AG10803 (cell line): ENCODE measurements around the gene MARCHF5.
"Not testable (repeated sequence)": the region's sequence is repeated elsewhere in the genome, so short reads cannot be mapped to it uniquely, and the experiment has no call there.

Experiments
- DNase-seq: peaks from one replicate; pipeline ENCODE4 v3.0.0; 2010; ENCODE audit warnings: low read depth
- H3K4me3 ChIP-seq: 2 replicates; pipeline ENCODE4 v1.5.1; 2011; ENCODE audit warnings: mild to moderate bottlenecking, low read length, control low read depth
- CTCF ChIP-seq: conservative IDR thresholded peaks from 2 replicates; pipeline ENCODE4 v1.5.1; 2011; ENCODE audit warnings: mild to moderate bottlenecking, low read length, control low read depth, inconsistent platforms

Gene MARCHF5

GRCh38 chr10:92327445-92328433, 36.8 kb downstream of the MARCHF5 start:
- H3K4me3 ChIP-seq: no peak overlapping the region
- DNase-seq: no peak
- TF ChIP-seq CTCF: no peak

GRCh38 chr10:92328993-92329392, 38.0 kb downstream of the MARCHF5 start:
- no peak overlapping the region for H3K4me3 ChIP-seq
- no peak for TF ChIP-seq CTCF
- DNase-seq: no peak

GRCh38 chr10:92329927-92330326, 39.0 kb downstream of the MARCHF5 start:
- H3K4me3 ChIP-seq, DNase-seq: not testable (repeated sequence)

- TF ChIP-seq CTCF: no peak
- DNase-seq: peak; percentile 11
- H3K4me3 ChIP-seq: no peak overlapping the region
Measured at GRCh38 chr10:92342796-92343195, 51.8 kb downstream of the MARCHF5 start.

- not testable (repeated sequence) for DNase-seq
Measured at GRCh38 chr10:92345575-92345974, 54.6 kb downstream of the MARCHF5 start.

GRCh38 chr10:92347035-92347676, 56.2 kb downstream of the MARCHF5 start:
- DNase-seq: not testable (repeated sequence)

More at GRCh38 chr10:92345575-92345974, 54.6 kb downstream of the MARCHF5 start:
- H3K4me3 ChIP-seq: not testable (repeated sequence)

GRCh38 chr10:92350411-92350810, 59.4 kb downstream of the MARCHF5 start:
- DNase-seq: no peak
- no peak for TF ChIP-seq CTCF
- no peak overlapping the region for H3K4me3 ChIP-seq

More at GRCh38 chr10:92347035-92347676, 56.2 kb downstream of the MARCHF5 start:
- H3K4me3 ChIP-seq: not testable (repeated sequence)

- no peak overlapping the region for H3K4me3 ChIP-seq
- no peak for DNase-seq
- TF ChIP-seq CTCF: no peak
Measured at GRCh38 chr10:92354587-92354986, 63.6 kb downstream of the MARCHF5 start.
